ENCODE results near the gene MGAT4C. TPM values are rescaled to one million over a fixed set of nuclear protein-coding genes. Genes with fewer than 3 reads are reported as not detected.

Gene MGAT4C
- total and polyA plus RNA-seq, 8 donors, result 0.20 to 2.7 (median 0.86) TPM

DNA sequence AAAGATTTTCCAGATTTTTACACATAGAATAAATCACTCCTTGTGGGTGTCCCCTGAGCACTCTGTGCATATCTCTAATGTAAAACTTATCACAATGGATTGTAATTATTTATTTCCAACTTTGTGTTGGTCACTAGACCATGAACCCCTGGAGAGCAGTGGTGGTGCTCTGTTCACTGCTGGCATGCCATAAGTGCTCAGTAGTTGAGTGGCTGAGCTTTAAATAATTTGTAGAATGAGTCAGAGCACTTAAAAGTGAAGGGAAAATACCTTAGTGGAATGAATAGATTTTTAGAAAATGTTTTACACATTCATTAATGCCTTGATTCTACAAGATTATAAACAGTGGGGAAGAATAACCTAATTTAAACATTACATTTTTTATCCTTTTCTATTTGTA, 6.3 kb downstream of the MGAT4C start:
- H3K36me3 ChIP-seq, result no peaks in the 10 kb centered on the region
- H3K4me3 ChIP-seq, result no peak overlapping the region
- no peak overlapping the region for H3K27ac ChIP-seq
- H3K9me3 ChIP-seq, result no peaks in the 10 kb centered on the region
- TF ChIP-seq, protein P1, sequence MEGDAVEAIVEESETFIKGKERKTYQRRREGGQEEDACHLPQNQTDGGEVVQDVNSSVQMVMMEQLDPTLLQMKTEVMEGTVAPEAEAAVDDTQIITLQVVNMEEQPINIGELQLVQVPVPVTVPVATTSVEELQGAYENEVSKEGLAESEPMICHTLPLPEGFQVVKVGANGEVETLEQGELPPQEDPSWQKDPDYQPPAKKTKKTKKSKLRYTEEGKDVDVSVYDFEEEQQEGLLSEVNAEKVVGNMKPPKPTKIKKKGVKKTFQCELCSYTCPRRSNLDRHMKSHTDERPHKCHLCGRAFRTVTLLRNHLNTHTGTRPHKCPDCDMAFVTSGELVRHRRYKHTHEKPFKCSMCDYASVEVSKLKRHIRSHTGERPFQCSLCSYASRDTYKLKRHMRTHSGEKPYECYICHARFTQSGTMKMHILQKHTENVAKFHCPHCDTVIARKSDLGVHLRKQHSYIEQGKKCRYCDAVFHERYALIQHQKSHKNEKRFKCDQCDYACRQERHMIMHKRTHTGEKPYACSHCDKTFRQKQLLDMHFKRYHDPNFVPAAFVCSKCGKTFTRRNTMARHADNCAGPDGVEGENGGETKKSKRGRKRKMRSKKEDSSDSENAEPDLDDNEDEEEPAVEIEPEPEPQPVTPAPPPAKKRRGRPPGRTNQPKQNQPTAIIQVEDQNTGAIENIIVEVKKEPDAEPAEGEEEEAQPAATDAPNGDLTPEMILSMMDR (IDR thresholded peaks at IDR 0.05), result no peak
- H3K4me1 ChIP-seq, result no peaks in the 10 kb centered on the region
- intact Hi-C loops (cut with DNase I), result no loop called here
- DNase-seq, result no peak
- H3K27me3 ChIP-seq, result no peaks in the 10 kb centered on the region
- peak; percentile 91 for ATAC-seq

DNA sequence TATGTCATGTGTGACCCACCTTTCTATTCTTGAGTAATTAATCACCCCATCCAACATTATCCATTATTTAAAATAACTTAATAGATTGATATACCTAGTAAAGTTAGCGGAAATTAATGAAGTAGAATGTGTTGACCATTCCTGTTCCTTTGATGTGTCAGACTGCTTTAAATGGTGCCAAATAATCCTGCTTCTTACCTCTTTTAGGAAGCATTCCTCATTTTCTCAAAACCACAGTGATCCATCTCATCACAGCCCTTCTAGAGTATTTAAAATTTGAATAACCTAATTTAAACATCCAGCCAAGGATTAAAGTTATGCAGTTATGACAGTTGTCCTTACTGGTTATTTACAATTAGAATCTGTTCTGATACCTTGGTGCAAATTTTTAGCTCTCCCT, 6.9 kb downstream of the MGAT4C start:
- TF ChIP-seq, protein P1 (IDR thresholded peaks at IDR 0.05), result no peak
- no peaks in the 10 kb centered on the region for H3K27me3 ChIP-seq
- no peak overlapping the region for H3K27ac ChIP-seq
- DNase-seq (no peak), ATAC-seq (no peak)
- intact Hi-C loops (cut with DNase I), result no loop called here
- no peaks in the 10 kb centered on the region for H3K36me3 ChIP-seq
- no peaks in the 10 kb centered on the region for H3K4me1 ChIP-seq
- no peak overlapping the region for H3K4me3 ChIP-seq
- H3K9me3 ChIP-seq, result no peaks in the 10 kb centered on the region

DNA sequence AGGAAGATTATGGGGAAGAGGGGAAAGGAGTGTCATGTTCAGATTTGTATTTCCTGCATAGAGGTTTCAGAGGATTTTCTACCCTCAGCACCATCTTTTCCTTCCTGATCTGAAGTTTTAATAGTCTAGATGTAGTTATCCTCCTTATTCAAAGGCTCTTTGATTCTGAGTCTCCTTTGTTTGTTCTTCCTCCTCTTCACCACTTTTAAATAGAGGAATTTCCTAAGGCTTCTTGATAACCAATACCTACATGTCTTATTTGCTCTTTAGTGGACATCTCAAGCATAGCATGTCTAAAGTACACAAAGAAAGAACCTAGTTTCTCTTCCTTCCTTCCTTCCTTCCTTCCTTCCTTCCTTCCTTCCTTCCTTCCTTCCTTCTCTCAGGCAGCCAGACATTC, 8.3 kb downstream of the MGAT4C start:
- no peaks in the 10 kb centered on the region for H3K4me1 ChIP-seq
- intact Hi-C loops (cut with DNase I), result no loop called here

DNA sequence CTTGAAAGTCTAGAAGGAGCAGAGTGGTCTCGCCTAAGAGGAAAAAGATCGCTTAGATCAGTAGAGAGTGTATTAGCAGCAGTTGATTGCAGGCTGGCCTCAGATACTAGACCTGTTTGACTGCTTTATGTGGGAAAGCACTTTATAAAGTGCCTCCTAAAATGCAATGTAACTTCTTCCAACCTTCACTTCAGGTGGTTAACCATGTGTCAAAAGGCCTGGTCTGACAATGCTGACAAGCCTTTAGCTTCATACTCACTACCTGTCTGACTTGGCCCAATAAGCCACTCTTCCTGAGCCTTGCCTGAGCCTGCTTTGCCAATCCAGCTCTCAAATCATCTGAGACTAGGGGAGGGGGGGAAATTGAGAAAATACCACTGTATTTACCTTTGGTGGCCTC, 14.6 kb downstream of the MGAT4C start:
- no peak overlapping the region for H3K27ac ChIP-seq
- TF ChIP-seq, protein P1 (IDR thresholded peaks at IDR 0.05), result no peak
- intact Hi-C loops (cut with DNase I), result no loop called here
- H3K9me3 ChIP-seq, result no peaks in the 10 kb centered on the region
- H3K27me3 ChIP-seq, result no peaks in the 10 kb centered on the region
- DNase-seq (no peak), ATAC-seq (no peak)
- H3K36me3 ChIP-seq, result no peaks in the 10 kb centered on the region
- H3K4me3 ChIP-seq, result no peak overlapping the region
- H3K4me1 ChIP-seq, result no peaks in the 10 kb centered on the region

More for the DNA sequence above, 8.3 kb downstream of the MGAT4C start:
- TF ChIP-seq, protein P1 (IDR thresholded peaks at IDR 0.05), result no peak
- no peaks in the 10 kb centered on the region for H3K36me3 ChIP-seq
- no peaks in the 10 kb centered on the region for H3K27me3 ChIP-seq
- no peaks in the 10 kb centered on the region for H3K9me3 ChIP-seq
- no peak for DNase-seq
- ATAC-seq, result no peak
- H3K4me3 ChIP-seq, result no peak overlapping the region
- no peak overlapping the region for H3K27ac ChIP-seq

DNA sequence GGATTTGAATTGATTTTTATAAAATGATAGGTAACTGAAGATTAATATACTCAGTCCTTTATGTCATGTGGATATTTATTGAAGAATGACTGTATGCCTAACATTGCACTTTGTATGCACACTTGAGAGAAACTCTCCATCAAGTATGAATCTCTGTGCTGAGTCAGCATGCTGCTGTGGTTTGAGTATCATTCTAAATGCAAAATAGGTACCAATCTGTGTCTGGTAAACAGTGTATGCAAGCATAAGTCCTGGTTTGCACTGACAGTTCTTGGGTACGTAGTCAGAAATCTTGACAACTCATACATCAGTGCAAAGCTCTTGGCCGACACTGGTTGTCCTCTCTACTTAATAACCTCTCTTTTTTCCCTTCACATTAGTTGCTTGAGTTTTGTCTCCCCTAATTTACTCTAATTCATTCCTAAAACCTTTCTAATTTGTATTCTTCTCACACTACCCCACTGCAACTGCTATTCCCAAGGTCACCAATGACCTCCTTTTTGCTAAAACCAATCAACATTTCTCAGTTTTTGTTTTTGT, 21.8 kb downstream of the MGAT4C start:
- no peak overlapping the region for H3K27ac ChIP-seq
- no peak for ATAC-seq

More for the DNA sequence above, 21.8 kb downstream of the MGAT4C start:
- no peaks in the 10 kb centered on the region for H3K4me1 ChIP-seq
- no peaks in the 10 kb centered on the region for H3K36me3 ChIP-seq
- no peaks in the 10 kb centered on the region for H3K27me3 ChIP-seq
- no peaks in the 10 kb centered on the region for H3K9me3 ChIP-seq
- TF ChIP-seq, protein P1 (IDR thresholded peaks at IDR 0.05), result no peak
- intact Hi-C loops (cut with DNase I), result no loop called here
- DNase-seq, result no peak
- no peak overlapping the region for H3K4me3 ChIP-seq
